Amniotic epithelial cell (primary cell): ENCODE measurements around the gene KCNF1.

Experiments
- DNase-seq: peaks from one replicate; pipeline ENCODE4 v3.0.0-alpha.2; 2010; ENCODE audit warnings: low read depth

The KCNF1 gene

GRCh38 chr2:10880586-10881321 is 31.0 kb upstream of the KCNF1 start:
- DNase-seq: no peak

- DNase-seq: no peak
Measured at GRCh38 chr2:10882568-10882967, 29.2 kb upstream of the KCNF1 start.

- no peak for DNase-seq
Measured at GRCh38 chr2:10883066-10883465, 28.7 kb upstream of the KCNF1 start.

- DNase-seq: no peak
Measured at GRCh38 chr2:10883801-10884478, 27.8 kb upstream of the KCNF1 start.

- no peak for DNase-seq
Measured at GRCh38 chr2:10884574-10884975, 27.2 kb upstream of the KCNF1 start.

- DNase-seq: no peak
Measured at GRCh38 chr2:10885094-10885860, 26.5 kb upstream of the KCNF1 start.

- DNase-seq: no peak
Measured at GRCh38 chr2:10887476-10887875, 24.3 kb upstream of the KCNF1 start.

GRCh38 chr2:10889651-10890215 is 22.0 kb upstream of the KCNF1 start:
- no peak for DNase-seq

GRCh38 chr2:10890706-10891270 is 20.9 kb upstream of the KCNF1 start:
- no peak for DNase-seq

- DNase-seq: no peak
Measured at GRCh38 chr2:10891390-10891789, 20.3 kb upstream of the KCNF1 start.

- DNase-seq: no peak
Measured at GRCh38 chr2:10891848-10892247, 19.9 kb upstream of the KCNF1 start.

- no peak for DNase-seq
Measured at GRCh38 chr2:10892316-10892715, 19.4 kb upstream of the KCNF1 start.

- no peak for DNase-seq
Measured at GRCh38 chr2:10892796-10893350, 18.9 kb upstream of the KCNF1 start.

GRCh38 chr2:10894264-10894935 is 17.3 kb upstream of the KCNF1 start:
- DNase-seq: no peak

- no peak for DNase-seq
Measured at GRCh38 chr2:10895231-10895630, 16.5 kb upstream of the KCNF1 start.

- DNase-seq: no peak
Measured at GRCh38 chr2:10897956-10898355, 13.8 kb upstream of the KCNF1 start.

GRCh38 chr2:10900216-10901109 is 11.3 kb upstream of the KCNF1 start:
- peak; percentile 22 for DNase-seq

- DNase-seq: peak; percentile 36
Measured at GRCh38 chr2:10901160-10901939, 10.4 kb upstream of the KCNF1 start.

GRCh38 chr2:10903861-10904210 is 7.9 kb upstream of the KCNF1 start:
- no peak for DNase-seq

- DNase-seq: no peak
Measured at GRCh38 chr2:10904455-10904854, 7.3 kb upstream of the KCNF1 start.
